Loucy (cell line): ENCODE measurements around the gene GTF2IRD1.

ENCODE experiments used
- EZH2phosphoT487 ChIP-seq: fragments of 200-600 bp; IDR thresholded peaks from 2 replicates; pipeline ENCODE4 v1.6.1; 2018; ENCODE audit warnings: antibody characterized with exemption, mild to moderate bottlenecking, moderate library complexity, borderline replicate concordance
- TF ChIP-seq, protein P1 (sequence below): fragments of 200-600 bp; sonication (generic); conservative IDR thresholded peaks from 2 replicates; pipeline ENCODE4 v1.5.1; 2014; ENCODE audit warnings: mild to moderate bottlenecking, antibody characterized with exemption, low read length

DNA sequence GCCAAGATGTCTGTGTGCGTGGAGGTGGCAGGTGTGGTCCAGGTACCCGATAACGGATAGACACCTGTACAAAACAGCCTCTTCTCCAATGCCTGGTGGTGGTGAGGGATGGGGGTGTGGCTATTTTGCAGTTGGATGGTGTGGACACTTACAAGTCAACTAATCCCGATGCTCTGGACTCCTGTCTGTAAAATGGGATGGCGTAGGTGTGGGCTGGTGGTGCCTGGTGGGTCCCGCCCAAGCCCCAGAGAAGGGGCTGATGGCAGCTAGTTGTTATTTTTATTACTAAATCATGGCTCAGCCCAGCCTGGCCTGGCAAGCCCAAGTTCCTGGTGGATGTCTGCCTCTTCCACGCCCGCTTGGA lies 22.3 kb downstream of the GTF2IRD1 start:
- TF ChIP-seq, protein P1, sequence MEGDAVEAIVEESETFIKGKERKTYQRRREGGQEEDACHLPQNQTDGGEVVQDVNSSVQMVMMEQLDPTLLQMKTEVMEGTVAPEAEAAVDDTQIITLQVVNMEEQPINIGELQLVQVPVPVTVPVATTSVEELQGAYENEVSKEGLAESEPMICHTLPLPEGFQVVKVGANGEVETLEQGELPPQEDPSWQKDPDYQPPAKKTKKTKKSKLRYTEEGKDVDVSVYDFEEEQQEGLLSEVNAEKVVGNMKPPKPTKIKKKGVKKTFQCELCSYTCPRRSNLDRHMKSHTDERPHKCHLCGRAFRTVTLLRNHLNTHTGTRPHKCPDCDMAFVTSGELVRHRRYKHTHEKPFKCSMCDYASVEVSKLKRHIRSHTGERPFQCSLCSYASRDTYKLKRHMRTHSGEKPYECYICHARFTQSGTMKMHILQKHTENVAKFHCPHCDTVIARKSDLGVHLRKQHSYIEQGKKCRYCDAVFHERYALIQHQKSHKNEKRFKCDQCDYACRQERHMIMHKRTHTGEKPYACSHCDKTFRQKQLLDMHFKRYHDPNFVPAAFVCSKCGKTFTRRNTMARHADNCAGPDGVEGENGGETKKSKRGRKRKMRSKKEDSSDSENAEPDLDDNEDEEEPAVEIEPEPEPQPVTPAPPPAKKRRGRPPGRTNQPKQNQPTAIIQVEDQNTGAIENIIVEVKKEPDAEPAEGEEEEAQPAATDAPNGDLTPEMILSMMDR, result no peak
- TF ChIP-seq EZH2phosphoT487, result no peak
